T47D (cell line): ENCODE data around the gene UBE3A.

Source experiments
- DNase-seq, 2 experiments: peaks; one replicate each; pipeline versions ENCODE4 v3.0.0 to v3.0.0-alpha.2; 2011 to 2012; ENCODE audit warnings: low read depth in 1 of 2, low spot score in 1 of 2
- JUND ChIP-seq: IDR thresholded peaks from 2 replicates; pipeline ENCODE4 v1.6.1; 2012; ENCODE audit warnings: low read depth
- in situ Hi-C: cut with HindIII; loops from 2 replicates; pipeline ENCODE4 v1.10.0; 2016; ENCODE audit warnings: low sequenced_read_pairs, low pct_unique_long_range_greater_than_20kb

The UBE3A gene

DNA sequence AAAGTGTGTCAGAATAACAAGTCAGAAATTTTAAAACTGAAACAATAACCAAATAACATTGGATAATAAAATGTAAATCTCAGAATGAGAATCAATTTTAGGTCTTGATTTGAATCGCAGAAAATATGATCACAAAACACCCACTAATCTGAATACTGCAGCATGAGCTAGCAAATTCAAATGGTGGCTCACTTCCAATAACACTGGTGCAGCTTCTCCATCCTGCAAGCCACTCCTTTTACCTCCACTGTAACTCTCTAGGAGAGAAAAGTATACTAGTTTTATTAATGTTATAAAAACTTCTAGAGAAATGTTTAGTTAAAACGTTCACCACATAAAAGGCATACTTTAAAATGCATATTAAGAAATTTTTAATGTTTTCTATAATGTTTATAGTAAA, 30.4 kb downstream of the UBE3A start:
- in situ Hi-C loops = no loop called here
- TF ChIP-seq JUND = no peak
- no peak for DNase-seq

DNA sequence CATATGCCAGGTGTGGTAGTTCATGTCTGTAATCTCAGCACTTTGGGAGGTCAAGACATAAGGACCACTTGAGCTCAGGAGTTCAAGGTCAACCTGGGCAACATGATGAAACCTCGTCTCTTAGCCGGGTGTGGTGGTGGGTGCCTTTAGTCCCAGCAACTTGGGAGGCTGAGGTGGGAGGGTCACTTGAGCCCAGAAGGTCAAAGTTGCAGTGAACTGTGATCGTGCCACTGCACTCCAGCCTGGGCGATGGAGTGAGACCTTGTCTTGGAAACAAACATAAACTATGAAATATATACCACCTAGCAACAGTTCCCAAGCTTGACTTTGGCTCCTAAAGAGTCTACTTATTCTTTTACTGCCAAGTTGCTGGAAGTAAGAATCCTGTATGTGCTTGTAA, 30.9 kb downstream of the UBE3A start:
- DNase-seq = no peak
- in situ Hi-C loops = no loop called here
- TF ChIP-seq JUND = no peak

GRCh38 chr15:25406846-25407245, 32.0 kb downstream of the UBE3A start:
- no peak for DNase-seq
- in situ Hi-C loops = no loop called here
- no peak for TF ChIP-seq JUND

DNA sequence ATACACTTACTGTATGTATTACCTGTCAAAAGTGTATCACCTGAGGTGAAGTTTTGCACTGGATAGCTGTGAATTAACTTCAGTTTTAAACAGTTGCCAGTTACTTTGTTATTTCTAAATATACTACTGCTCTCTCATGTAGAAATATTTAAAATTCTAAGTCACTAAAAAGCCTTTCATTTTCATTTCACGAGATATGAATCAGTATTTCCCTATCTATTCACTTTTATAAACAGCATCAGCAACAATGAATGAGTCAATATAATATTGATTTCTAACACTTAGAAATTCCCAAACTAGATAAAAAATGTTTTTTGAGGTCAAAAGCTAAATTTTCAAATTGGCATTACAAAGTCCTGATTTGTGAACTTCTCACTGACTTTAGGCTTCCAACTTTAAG, 32.6 kb downstream of the UBE3A start:
- no peak for TF ChIP-seq JUND
- DNase-seq = no peak
- in situ Hi-C loops = no loop called here

- in situ Hi-C loops = no loop called here
- no peak for TF ChIP-seq JUND
- DNase-seq = no peak
Measured at GRCh38 chr15:25403771-25404170, 35.1 kb downstream of the UBE3A start.

DNA sequence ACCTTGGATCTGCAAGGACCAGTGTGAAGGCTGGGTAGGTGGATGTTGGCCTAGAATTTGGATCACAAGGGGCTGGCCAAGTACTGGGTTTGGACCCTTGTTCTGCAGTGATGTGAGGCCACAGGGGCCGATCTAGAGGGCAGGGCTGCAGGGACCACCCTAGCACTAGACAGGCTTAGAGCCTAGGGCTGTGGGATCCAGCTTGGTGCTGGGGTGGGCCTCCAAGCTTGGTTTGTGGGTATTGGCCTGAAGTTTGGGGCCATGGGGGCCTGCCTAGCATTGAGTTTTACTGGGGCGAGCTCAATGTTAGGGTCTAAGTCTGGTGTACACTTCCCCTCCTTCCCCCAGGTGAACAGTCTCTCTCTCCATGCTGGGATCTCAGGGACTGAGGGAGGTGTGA, 36.5 kb downstream of the UBE3A start:
- no peak for TF ChIP-seq JUND
- in situ Hi-C loops = no loop called here
- no peak for DNase-seq

DNA sequence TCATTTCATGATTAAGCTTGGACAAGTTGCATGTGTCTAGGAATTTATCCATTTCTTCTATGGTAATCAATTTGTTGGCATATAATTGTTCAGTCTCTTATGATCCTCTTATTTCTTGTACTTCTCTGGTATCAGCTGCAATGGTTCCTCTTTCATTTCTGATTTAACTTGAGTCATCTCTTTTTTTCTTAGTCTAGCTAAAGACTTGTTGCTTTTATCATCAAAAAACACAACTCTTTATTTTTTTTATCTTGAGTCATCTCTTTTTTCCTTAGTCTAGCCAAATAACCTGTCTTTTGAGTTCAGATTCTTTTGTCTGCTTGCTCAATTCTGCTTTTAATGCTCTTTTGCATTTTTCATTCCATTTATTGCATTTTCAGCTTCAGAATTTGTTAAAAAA, 37.3 kb downstream of the UBE3A start:
- in situ Hi-C loops = no loop called here
- no peak for TF ChIP-seq JUND
- no peak for DNase-seq

DNA sequence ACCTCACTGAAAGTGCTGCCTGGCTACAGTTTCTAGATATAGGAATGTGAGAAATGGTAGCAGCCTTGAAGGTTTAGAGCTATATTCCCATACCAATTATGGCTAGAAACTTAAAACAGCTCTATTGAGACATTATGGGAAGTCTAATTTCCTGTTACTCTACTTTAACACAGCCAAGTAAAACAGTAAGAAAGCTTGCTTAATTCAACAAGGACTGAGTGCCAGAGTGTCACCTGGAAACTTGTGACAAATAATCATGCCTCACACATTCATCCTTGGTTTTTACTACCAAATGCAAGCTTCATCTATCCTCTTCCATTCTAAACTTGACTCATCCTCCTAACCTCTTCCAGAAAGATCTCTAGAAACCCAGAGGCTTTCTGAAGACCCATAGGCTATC, 41.7 kb downstream of the UBE3A start:
- peak in 1 of 2 experiments; percentile 13 for DNase-seq
- in situ Hi-C loops = no loop called here
- no peak for TF ChIP-seq JUND

- in situ Hi-C loops = no loop called here
- no peak for DNase-seq
- TF ChIP-seq JUND = no peak
Measured at GRCh38 chr15:25394898-25395297, 43.9 kb downstream of the UBE3A start.

GRCh38 chr15:25392806-25393205, 46.0 kb downstream of the UBE3A start:
- DNase-seq = no peak
- TF ChIP-seq JUND = no peak
- in situ Hi-C loops = no loop called here

- in situ Hi-C loops = no loop called here
- no peak for DNase-seq
- no peak for TF ChIP-seq JUND
Measured at GRCh38 chr15:25391971-25392721, 46.7 kb downstream of the UBE3A start.

GRCh38 chr15:25385986-25386385, 52.8 kb downstream of the UBE3A start:
- no peak for DNase-seq
- TF ChIP-seq JUND = no peak
- in situ Hi-C loops = no loop called here

DNA sequence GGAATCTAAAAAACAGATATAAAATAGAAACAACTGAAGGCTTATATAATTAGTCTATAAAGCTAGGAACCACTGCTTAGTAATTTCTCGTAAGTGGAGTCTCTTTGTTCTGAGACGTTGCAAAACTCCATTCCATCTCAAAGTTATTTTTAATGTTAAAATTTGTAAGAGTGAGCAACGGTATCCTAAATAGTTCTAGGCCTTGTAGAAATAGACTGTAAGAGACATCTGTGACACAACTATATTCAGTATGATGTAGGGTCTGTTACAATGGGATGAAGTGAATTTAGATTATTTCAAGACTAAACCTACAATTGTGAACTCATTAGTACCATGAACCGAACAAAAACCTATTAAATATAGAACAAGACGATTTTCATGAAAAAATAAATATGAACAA, 57.2 kb downstream of the UBE3A start:
- DNase-seq = no peak
- in situ Hi-C loops = no loop called here
- TF ChIP-seq JUND = no peak

- in situ Hi-C loops = no loop called here
- no peak for DNase-seq
- no peak for TF ChIP-seq JUND
Measured at GRCh38 chr15:25378501-25378901, 60.3 kb downstream of the UBE3A start.
